DMS53 treated with DMSO at 0.1 percent for 48 hours (cell line): Measurements from ENCODE around the gene BPIFB2.

ENCODE experiments used
- DNase-seq: peaks from one replicate; lab custom pipeline; 2025; ENCODE audit not compliant: unreplicated experiment; lab: John Stamatoyannopoulos, UW

Gene BPIFB2

GRCh38 chr20:33020278-33021161 is 13.0 kb downstream of the BPIFB2 start:
- no peak for DNase-seq

- no peak for DNase-seq
Observed at GRCh38 chr20:33021879-33022278, 14.4 kb downstream of the BPIFB2 start.

GRCh38 chr20:33022289-33022688 is 14.8 kb downstream of the BPIFB2 start:
- DNase-seq: no peak

DNA sequence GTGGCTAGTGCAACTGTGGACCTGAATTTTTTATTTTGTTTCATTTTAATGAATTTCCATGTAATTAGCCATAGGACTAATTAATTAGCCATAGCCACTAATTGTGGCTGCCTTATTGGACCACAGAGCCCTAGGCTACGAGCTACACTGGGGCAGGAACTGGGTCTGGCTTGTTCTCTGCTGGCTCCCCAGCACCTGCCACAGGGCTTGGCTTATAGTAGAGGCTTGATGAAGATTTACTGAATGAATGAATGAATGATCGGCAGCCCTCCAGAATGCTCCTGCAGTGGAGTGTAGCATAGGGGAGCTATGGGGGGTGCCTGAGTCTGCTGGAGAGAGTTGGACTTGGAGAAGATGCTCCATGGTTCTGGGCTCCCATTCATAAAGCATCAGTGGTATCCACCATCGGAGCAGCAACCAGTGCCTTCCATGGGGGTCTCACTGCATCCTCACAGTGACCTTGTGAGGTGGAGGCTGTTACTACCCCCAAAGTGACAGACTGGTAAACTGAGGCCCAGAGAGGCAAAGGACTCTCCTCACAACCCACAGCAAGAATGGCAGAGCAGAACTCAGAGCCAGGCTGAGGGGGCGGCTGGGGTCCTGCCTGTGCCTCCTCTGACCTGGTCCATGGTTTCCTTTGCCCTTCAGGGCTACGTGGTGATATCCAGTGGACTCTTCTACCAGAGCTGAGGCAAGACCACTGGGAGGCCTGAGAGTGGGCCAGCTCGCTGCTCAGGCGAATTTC is 15.4 kb downstream of the BPIFB2 start:
- DNase-seq: no peak

- no peak for DNase-seq
Observed at GRCh38 chr20:33023439-33024242, 16.1 kb downstream of the BPIFB2 start.

- no peak for DNase-seq
Observed at GRCh38 chr20:33024243-33024560, 16.7 kb downstream of the BPIFB2 start.

DNA sequence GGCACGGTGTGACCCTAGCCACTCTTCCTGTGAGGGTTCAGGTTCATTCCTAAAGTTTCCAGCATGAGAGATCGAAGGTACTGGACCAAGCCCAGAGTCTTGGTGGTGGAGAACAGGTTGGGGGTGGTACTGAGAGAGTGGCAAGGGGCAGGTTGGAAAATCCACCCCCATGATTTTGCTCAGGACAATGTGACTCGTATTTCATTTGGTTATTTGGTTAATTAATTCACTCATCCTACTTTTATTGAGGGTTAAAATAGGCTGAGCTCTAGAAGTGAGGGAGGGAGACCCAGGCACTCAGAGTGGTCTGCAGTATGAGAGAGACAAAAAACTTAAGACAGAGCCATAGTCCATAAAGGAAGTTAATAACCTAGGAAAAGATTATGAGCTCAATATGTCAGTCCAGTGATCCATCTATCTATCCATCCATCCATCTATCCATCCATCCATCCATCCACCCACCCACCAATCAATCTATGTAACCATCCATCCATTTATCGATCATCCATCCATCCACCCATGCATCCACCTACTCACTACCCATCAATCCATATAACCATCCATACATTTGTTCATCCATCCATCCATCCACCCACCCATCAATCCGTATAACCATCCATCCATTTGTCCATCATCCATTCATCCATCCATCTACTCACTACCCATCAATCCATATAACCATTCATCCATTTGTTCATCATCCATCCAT is 17.3 kb downstream of the BPIFB2 start:
- no peak for DNase-seq

- no peak for DNase-seq
Observed at GRCh38 chr20:33025318-33025876, 17.9 kb downstream of the BPIFB2 start.

GRCh38 chr20:33026072-33026778 is 18.7 kb downstream of the BPIFB2 start:
- DNase-seq: no peak

GRCh38 chr20:33026779-33027759 is 19.6 kb downstream of the BPIFB2 start:
- DNase-seq: no peak

GRCh38 chr20:33027769-33028751 is 20.6 kb downstream of the BPIFB2 start:
- DNase-seq: no peak

DNA sequence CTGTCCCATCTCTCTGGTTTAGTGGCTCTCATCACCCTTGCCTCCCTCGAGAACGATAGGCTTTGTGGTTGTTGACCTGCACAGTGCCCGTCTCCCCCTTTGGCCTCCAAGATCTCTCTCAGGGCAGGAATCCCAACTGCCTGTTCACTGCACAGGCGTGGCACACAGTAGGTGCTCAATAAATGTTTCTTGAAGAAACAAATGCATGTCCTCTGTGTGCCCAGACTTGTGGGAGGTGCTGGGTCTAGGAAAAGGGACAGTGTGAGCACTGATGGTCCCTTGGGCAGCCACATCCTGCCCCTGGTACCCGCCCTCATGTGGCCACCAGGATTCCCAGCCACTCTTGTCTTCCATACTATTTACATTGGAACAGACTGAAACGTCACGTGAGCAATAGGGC is 21.4 kb downstream of the BPIFB2 start:
- no peak for DNase-seq

DNA sequence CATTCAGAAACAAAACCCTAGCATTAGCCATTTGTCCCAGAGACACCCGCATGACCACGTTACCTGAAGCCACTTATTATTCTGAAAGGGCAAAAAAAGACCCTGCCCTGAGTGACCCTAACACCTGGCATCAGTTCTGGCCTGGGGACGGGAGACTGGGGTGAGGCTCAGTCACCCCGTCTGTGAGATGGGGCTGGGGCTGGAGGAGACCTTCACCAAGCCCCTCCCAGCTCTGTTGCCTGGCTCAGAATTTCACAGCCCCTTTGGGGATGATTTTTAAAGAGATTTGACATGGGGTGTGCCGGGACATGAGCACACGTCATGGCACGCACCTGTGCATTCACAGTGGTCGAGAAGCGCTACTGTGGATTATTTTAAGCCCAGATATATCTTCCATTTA is 22.6 kb downstream of the BPIFB2 start:
- no peak for DNase-seq

DNA sequence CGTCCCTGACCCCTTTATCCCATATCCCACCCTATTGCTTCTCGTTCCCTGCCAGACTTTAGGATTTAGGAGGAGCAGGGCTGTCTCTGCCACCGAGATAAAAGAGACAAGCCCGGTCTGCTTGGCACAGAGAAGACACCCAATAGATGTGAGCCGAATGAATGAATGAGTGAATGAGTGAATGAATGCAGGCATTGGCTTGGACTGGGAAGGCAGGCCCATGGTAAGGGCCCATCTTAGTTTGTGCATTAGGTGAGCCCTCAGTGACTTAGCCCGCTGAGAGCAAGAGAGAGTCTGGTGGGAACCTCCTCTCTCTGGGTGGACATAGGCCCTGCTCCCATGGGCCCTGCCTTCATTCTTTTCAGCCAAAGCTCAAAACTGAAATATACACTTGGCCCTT is 23.1 kb downstream of the BPIFB2 start:
- no peak for DNase-seq

DNA sequence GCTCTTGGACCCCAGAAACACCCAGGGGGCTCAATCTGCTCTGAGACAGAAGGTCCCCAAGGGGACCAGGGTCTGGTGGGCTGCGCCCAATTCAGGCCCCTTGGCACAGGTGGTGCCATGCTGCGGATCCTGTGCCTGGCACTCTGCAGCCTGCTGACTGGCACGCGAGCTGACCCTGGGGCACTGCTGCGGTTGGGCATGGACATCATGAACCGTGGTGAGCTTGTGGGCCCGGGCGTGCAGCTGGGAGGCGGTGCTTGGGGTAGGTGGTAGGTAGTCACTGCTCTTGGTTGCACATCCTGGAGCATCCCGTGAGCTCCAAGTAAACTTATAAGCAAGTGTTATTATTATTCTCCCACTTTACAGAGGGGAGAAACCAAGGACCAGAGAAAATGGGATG is 24.0 kb downstream of the BPIFB2 start, which contains the start of gene BPIFB6:
BPIFB6 (plus strand) TSS at position 118 of the 400 bp plus-strand sequence; CDS start at position 118, 0 bp downstream.
- DNase-seq: no peak

DNA sequence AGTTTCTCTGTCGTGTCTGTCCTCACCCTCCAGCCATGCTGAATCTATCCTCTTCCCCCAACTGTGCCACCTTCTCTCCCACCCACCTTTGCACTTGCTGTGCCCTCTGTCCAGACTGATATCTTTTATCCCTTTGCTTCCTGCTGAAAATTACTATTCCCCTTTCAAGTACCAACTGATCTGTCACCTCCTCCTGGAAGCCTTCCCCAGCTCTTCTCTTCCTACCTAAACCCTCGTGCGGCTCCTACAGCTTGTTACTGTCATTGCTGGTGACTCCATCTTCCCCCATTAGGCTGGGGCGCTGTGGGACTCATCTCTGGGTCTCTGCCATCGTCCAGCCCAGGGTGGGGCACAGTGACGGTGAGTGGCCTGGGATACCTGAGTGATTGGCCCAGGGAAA is 25.1 kb downstream of the BPIFB2 start:
- no peak for DNase-seq

DNA sequence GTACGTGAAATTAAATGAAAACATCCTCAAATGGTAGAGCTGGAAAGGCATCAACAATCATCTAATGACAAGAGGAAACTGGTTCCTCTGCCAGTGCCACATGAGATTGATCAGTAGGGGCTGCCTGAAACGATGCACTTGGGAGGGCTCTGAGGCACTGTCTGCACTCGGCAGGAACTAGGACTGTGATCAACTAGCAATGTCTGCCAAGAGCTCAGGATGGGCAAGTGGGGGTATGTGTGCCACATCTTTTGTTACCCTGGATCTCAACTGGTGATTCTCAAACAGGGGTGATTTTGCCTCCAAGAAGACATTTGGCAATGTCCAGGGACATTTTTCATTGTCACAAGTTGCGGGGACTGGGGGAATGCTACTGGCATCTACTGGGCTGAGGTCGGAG is 25.9 kb downstream of the BPIFB2 start:
- no peak for DNase-seq

GRCh38 chr20:33034115-33034514 is 26.6 kb downstream of the BPIFB2 start:
- DNase-seq: no peak
